HG03064 (cell line): ENCODE measurements around the gene RFC2.
"Not testable (repeated sequence)": the region's sequence is repeated elsewhere in the genome, so short reads cannot be mapped to it uniquely, and the experiment has no call there.

Experiments
- ATAC-seq: cut with Tn5 transposase; IDR thresholded peaks from one replicate; pipeline ENCODE4 v1.9.1; 2021; ENCODE audit warnings: low read depth; ENCODE audit not compliant: unreplicated experiment

Gene RFC2

GRCh38 chr7:74283858-74284447 lies 29.8 kb upstream of the RFC2 start:
- no peak for ATAC-seq

- no peak for ATAC-seq
Observed at GRCh38 chr7:74282748-74283459, 28.7 kb upstream of the RFC2 start.

- no peak for ATAC-seq
Observed at GRCh38 chr7:74280985-74281384, 26.8 kb upstream of the RFC2 start.

DNA sequence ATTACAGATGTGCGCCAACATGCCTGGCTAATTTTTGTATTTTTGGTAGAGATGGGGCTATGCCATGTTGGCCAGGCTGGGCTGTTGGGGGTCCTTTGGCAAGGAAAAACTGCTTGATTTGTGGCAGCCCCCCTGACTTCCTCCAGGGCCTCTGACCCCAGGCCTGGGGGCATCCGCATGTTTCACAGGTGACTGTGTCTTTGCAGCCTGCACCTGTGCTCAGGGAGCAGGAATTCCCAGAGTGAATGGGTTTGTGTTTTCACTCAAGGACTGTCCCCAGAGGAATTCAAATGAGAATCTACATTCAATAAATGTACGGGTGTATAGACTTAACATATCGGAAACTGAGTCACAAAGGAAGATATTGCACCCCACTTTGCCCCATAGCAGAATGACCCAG lies 23.4 kb upstream of the RFC2 start:
- no peak for ATAC-seq

- no peak for ATAC-seq
Observed at GRCh38 chr7:74275401-74275881, 21.2 kb upstream of the RFC2 start.

GRCh38 chr7:74272305-74273038 lies 18.3 kb upstream of the RFC2 start:
- peak; percentile 52 for ATAC-seq

- ATAC-seq = no peak
Observed at GRCh38 chr7:74271742-74272141, 17.5 kb upstream of the RFC2 start.

DNA sequence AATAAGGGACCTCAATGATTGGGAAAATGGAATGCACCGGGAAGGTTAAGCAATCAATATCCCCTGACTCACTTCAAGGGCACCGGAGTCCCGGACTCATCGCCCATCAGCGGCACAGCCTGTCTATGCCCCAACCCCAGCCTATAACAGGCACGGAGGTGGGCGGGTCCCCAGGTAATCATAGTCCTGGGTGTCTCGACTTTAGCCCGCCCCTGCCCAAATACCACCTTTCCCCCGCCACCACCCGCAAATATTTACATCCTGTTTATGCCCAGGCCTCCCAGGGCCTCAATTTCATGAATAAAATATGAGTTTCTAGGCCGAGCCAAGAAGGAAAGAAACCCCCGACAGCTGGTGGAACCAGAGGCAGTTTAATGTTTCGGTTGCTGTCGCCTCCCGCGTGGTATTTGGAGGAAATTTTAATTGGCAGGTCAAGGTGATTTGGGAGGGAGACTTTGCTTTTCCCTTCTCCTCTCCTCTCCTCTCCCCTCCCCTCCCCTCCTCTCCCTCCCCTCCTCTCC lies 15.6 kb upstream of the RFC2 start:
- peak; percentile 40 for ATAC-seq

- no peak for ATAC-seq
Observed at GRCh38 chr7:74267756-74268565, 13.8 kb upstream of the RFC2 start.

GRCh38 chr7:74266191-74266963 lies 12.2 kb upstream of the RFC2 start:
- no peak for ATAC-seq

DNA sequence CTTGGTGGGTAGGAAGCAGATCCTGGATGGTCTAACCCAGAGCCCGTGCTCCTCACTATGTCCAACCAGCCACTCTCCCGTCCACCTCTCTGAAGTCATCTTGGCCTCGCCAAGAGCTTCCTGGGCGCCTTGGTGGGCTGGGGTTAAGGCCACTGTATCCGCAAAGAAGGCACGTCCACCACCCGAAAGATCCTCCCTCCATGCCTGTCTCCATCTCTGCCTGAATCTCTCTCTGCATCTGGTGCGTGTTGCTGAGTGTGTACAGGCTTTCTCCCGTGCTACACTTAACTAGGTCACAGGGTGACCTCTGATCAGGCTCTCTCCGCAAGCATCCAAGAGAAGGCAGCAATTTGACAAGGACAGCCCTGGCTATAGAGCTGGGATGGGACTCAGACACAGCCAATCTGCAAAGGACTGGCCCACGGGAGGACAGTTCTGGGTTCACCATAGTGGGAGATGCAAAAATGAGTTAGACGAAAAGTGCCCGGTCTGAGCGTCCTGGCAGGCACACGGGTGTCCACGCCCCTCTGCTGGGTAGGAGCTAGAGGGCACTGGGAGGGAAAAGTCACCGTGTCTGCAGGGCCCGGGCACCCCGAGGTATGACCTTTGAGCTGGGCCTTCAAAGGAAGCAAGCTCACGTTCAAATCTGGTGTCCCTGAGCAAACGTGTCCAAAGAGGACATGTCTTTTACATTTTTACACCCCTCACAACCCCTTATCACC lies 9.4 kb upstream of the RFC2 start:
- no peak for ATAC-seq

DNA sequence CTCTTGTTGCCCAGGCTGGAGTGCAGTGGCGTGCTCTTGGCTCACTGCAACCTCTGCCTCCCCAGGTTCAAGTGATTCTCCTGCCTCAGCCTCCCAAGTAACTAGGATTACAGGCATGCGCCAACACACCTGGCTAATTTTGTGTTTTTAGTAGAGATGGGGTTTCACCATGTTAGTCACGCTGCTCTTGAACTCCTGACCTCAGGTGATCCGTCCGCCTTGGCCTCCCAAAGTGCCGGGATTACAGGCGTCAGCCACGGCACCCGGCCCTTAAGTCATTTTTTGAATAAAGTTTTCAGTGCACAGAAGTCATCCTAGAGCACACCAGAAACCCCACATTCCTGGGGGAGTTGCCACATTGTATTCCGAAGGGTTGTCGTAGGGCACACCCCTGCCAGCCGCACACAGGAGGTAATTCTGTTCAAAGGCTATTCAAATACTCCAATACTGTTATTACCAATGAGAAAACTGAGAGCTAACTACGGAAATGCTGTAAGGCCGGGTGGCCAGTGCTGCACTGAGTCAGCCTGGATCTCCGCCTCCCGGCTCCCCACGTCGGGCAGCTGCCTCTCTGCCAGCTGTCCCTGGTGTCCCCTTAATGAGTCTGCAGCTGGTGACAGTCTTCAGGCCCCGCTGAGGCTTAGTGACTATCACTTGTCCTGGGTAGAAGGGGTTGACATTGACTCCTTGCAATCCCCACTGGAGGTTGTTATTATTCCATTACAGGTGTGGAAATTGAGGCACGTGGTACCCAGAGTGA lies 8.6 kb upstream of the RFC2 start:
- no peak for ATAC-seq

GRCh38 chr7:74258639-74259038 lies 4.4 kb upstream of the RFC2 start:
- ATAC-seq = no peak

- no peak for ATAC-seq
Observed at GRCh38 chr7:74256491-74257408, 2.6 kb upstream of the RFC2 start.

- not testable (repeated sequence) for ATAC-seq
Observed at GRCh38 chr7:74255461-74255860, 1.3 kb upstream of the RFC2 start.

DNA sequence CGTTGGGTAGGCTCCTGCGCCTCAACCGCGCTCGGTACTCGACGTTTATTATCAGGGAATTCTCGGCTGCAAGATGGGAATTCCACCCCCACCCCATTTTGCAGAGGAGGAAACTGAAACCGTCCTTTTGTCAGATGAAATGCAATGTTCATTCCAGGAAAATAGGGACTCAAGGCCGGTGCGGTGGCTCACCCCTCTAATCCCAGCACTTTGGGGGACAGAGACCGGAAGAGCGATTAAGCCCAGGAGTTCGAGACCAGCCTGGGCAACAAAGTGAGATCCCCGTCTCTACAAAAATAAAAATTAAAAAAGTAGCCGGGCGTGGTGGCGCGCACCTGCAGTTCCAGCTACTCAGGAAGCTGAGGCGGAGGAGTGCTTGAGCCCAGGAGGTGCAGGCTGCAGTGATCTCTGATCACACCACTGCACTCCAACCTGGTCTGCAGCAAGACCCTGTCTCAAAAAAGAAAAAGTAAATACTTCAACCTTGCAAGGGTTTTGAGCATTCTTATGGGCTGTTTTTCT lies 720 bp upstream of the RFC2 start:
- no peak for ATAC-seq

DNA sequence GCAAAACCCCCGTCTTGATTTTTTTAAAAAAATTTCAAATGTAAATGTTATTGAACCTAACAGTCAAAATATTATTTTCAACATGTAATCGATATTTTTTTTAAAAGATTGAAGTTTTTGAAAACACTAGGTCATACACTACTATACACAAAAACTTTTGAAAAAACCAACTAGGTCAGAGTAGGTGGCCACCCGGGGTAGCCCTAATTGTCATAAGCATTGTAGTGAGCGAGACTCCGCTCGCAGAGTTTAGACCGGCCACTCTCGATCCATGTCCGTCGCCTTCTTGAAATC lies 417 bp downstream of the RFC2 start:
- ATAC-seq = peak; percentile 2
